Measurements from ENCODE around the gene ADISSP.
A peak's percentile ranks its signal among the peaks of the same experiment; 100 is the strongest.

The ADISSP gene

DNA sequence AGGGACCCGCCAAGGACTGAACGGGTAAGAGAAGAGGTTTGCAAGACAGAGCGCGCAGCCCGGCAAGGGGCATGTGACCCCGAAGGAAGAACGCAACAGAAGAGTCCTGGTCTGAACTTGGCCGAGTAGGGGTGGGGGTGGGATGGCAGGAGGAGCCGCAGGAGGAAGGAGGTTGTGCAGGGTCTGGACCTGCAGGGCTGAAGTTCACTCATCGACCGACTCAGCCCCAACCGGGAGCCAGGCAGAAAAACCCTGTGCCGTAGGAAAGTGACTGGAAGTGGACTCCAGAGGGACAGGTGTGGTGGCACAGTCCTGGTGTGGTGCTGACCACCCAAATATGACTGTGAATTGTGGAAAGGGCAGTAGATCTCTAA is 15.2 kb downstream of the ADISSP start:
- Histone ChIP-seq H3K4me3 (ENCODE audit: low read depth, low read length) (no peak overlapping the region), H3K9me3 (ENCODE audit: control insufficient read depth, insufficient read depth, low read depth, low read length) (no peaks in the 10 kb centered on the region), H3K27ac (ENCODE audit: extremely low read depth, low read depth, low read length) (no peak overlapping the region), H3K4me1 (ENCODE audit: control insufficient read depth, insufficient read depth, low read length) (peaks cover 4% of the 10 kb centered on the region; the same call in 1 of the 2 replicates), H3K36me3 (ENCODE audit: control insufficient read depth in 2 of 2, insufficient read depth in 1 of 2, low read length in 2 of 2) (peaks cover 0 to 40% of the 10 kb centered on the region in 2 experiments; a peak in 1 of 3 replicates)
- TF ChIP-seq BCL11A (tag by site-specific recombination; IDR thresholded peaks at IDR 0.05; ENCODE audit: low read depth) (no peak), ZNF600 (tag by site-specific recombination; IDR thresholded peaks at IDR 0.05) (0 out of 2 replicates have a peak, but pooled peaks have one; percentile 37)
- CTCF ChIA-PET, result interaction anchor here (0.5 to 9.8 kb wide), 19 partner anchors 8 to 905 kb away, joined by 3 to 133 read pairs (median 5); partner anchors contain the start of genes ADISSP and SPEF1
- POLR2A ChIA-PET, result interaction anchor here (0.5 to 3.2 kb wide), 2 partner anchors 15 to 54 kb away, joined by 3 to 17 read pairs; partner anchors contain the start of gene ADISSP

DNA sequence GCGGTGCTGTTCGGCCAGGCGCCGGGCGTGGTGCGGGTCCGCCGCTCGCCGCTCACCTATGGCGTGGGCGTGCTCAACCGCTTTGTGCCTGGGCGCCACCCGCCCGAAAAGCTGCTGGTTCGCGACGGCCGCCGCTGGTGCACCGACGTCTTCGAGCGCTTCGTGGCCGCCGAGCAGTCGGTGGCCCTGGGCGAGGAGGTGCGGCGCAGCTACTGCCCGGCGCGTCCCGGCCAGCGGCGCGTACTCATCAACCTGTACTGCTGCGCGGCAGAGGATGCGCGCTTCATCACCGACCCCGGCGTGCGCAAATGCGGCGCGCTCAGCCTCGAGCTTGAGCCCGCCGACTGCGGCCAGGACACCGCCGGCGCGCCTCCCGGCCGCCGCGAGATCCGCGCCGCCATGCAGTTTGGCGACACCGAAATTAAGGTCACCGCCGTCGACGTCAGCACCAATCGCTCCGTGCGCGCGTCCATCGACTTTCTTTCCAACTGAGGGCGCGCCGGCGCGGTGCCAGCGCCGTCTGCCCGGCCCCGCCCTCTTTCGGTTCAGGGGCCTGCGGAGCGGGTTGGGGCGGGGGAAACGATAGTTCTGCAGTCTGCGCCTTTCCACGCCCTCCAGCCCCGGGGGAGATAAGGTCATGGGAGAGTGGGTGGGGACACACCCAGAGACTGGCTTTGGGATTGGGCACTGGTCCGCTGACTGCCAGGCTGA is 15.7 kb downstream of the ADISSP start:
- ChIA-PET CTCF (interaction anchor here (0.5 to 9.8 kb wide), 17 partner anchors 9 to 331 kb away, joined by 3 to 133 read pairs (median 5); partner anchors contain the start of gene ADISSP), POLR2A (interaction anchor here (0.5 to 3.2 kb wide), 6 partner anchors 13 to 127 kb away, joined by 3 to 17 read pairs (median 4); partner anchors contain the start of genes ADISSP, AP5S1 and CDC25B)
- H3K4me3 ChIP-seq (ENCODE audit: low read depth, low read length), result peak overlapping the region; percentile 30
- H3K36me3 ChIP-seq (ENCODE audit: control insufficient read depth in 2 of 2, insufficient read depth in 1 of 2, low read length in 2 of 2), result peaks cover 0 to 40% of the 10 kb centered on the region in 2 experiments; a peak in 1 of 3 replicates
- H3K27ac ChIP-seq (ENCODE audit: extremely low read depth, low read depth, low read length), result no peak overlapping the region
- H3K9me3 ChIP-seq (ENCODE audit: control insufficient read depth, insufficient read depth, low read depth, low read length), result no peaks in the 10 kb centered on the region
- H3K4me1 ChIP-seq (ENCODE audit: control insufficient read depth, insufficient read depth, low read length), result peaks cover 4% of the 10 kb centered on the region; the same call in 1 of the 2 replicates
- TF ChIP-seq GFI1B (tag by site-specific recombination; IDR thresholded peaks at IDR 0.05) (no peak), ZNF544 (tag by site-specific recombination; IDR thresholded peaks at IDR 0.05) (no peak), KLF16 (tag by site-specific recombination; IDR thresholded peaks at IDR 0.05) (no peak), ZIC2 (tag by site-specific recombination; IDR thresholded peaks at IDR 0.05) (no peak), ZNF843 (tag by site-specific recombination; IDR thresholded peaks at IDR 0.05) (no peak), RBAK (tag by site-specific recombination; IDR thresholded peaks at IDR 0.05) (no peak), ZNF626 (tag by site-specific recombination; IDR thresholded peaks at IDR 0.05) (no peak), ZNF174 (tag by site-specific recombination; IDR thresholded peaks at IDR 0.05) (no peak)
- TF ChIP-seq, protein P1, sequence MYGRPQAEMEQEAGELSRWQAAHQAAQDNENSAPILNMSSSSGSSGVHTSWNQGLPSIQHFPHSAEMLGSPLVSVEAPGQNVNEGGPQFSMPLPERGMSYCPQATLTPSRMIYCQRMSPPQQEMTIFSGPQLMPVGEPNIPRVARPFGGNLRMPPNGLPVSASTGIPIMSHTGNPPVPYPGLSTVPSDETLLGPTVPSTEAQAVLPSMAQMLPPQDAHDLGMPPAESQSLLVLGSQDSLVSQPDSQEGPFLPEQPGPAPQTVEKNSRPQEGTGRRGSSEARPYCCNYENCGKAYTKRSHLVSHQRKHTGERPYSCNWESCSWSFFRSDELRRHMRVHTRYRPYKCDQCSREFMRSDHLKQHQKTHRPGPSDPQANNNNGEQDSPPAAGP (tag by site-specific recombination; IDR thresholded peaks at IDR 0.05), result no peak
- TF ChIP-seq, protein P2, sequence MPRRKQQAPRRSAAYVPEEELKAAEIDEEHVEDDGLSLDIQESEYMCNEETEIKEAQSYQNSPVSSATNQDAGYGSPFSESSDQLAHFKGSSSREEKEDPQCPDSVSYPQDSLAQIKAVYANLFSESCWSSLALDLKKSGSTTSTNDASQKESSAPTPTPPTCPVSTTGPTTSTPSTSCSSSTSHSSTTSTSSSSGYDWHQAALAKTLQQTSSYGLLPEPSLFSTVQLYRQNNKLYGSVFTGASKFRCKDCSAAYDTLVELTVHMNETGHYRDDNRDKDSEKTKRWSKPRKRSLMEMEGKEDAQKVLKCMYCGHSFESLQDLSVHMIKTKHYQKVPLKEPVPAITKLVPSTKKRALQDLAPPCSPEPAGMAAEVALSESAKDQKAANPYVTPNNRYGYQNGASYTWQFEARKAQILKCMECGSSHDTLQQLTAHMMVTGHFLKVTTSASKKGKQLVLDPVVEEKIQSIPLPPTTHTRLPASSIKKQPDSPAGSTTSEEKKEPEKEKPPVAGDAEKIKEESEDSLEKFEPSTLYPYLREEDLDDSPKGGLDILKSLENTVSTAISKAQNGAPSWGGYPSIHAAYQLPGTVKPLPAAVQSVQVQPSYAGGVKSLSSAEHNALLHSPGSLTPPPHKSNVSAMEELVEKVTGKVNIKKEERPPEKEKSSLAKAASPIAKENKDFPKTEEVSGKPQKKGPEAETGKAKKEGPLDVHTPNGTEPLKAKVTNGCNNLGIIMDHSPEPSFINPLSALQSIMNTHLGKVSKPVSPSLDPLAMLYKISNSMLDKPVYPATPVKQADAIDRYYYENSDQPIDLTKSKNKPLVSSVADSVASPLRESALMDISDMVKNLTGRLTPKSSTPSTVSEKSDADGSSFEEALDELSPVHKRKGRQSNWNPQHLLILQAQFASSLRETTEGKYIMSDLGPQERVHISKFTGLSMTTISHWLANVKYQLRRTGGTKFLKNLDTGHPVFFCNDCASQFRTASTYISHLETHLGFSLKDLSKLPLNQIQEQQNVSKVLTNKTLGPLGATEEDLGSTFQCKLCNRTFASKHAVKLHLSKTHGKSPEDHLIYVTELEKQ (tag by site-specific recombination; IDR thresholded peaks at IDR 0.05; ENCODE audit: borderline replicate concordance), result no peak
- TF ChIP-seq, protein P3, sequence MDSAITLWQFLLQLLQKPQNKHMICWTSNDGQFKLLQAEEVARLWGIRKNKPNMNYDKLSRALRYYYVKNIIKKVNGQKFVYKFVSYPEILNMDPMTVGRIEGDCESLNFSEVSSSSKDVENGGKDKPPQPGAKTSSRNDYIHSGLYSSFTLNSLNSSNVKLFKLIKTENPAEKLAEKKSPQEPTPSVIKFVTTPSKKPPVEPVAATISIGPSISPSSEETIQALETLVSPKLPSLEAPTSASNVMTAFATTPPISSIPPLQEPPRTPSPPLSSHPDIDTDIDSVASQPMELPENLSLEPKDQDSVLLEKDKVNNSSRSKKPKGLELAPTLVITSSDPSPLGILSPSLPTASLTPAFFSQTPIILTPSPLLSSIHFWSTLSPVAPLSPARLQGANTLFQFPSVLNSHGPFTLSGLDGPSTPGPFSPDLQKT (IDR thresholded peaks at IDR 0.05; ENCODE audit: borderline replicate concordance, low read depth, low read length), result no peak
- TF ChIP-seq, protein P4, sequence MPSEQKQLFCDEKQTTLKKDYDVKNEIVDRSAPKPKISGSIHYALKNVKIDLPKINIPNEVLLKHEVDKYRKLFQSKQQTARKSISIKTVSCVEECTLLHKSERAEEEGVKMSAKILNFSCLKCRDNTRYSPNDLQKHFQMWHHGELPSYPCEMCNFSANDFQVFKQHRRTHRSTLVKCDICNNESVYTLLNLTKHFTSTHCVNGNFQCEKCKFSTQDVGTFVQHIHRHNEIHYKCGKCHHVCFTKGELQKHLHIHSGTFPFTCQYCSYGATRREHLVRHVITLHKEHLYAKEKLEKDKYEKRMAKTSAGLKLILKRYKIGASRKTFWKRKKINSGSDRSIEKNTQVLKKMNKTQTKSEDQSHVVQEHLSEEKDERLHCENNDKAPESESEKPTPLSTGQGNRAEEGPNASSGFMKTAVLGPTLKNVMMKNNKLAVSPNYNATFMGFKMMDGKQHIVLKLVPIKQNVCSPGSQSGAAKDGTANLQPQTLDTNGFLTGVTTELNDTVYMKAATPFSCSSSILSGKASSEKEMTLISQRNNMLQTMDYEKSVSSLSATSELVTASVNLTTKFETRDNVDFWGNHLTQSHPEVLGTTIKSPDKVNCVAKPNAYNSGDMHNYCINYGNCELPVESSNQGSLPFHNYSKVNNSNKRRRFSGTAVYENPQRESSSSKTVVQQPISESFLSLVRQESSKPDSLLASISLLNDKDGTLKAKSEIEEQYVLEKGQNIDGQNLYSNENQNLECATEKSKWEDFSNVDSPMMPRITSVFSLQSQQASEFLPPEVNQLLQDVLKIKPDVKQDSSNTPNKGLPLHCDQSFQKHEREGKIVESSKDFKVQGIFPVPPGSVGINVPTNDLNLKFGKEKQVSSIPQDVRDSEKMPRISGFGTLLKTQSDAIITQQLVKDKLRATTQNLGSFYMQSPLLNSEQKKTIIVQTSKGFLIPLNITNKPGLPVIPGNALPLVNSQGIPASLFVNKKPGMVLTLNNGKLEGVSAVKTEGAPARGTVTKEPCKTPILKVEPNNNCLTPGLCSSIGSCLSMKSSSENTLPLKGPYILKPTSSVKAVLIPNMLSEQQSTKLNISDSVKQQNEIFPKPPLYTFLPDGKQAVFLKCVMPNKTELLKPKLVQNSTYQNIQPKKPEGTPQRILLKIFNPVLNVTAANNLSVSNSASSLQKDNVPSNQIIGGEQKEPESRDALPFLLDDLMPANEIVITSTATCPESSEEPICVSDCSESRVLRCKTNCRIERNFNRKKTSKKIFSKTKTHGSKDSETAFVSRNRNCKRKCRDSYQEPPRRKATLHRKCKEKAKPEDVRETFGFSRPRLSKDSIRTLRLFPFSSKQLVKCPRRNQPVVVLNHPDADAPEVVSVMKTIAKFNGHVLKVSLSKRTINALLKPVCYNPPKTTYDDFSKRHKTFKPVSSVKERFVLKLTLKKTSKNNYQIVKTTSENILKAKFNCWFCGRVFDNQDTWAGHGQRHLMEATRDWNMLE (tag by site-specific recombination; conservative IDR thresholded peaks at IDR 0.05; ENCODE audit: low read depth), result no peak
- TF ChIP-seq, protein P5, sequence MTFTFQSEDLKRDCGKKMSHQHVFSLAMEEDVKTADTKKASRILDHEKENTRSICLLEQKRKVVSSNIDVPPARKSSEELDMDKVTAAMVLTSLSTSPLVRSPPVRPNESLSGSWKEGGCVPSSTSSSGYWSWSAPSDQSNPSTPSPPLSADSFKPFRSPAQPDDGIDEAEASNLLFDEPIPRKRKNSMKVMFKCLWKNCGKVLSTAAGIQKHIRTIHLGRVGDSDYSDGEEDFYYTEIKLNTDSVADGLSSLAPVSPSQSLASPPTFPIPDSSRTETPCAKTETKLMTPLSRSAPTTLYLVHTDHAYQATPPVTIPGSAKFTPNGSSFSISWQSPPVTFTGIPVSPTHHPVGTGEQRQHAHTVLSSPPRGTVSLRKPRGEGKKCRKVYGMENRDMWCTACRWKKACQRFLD (tag by site-specific recombination; IDR thresholded peaks at IDR 0.05), result no peak
